Measurements from ENCODE around the gene ACAD8.

DNA sequence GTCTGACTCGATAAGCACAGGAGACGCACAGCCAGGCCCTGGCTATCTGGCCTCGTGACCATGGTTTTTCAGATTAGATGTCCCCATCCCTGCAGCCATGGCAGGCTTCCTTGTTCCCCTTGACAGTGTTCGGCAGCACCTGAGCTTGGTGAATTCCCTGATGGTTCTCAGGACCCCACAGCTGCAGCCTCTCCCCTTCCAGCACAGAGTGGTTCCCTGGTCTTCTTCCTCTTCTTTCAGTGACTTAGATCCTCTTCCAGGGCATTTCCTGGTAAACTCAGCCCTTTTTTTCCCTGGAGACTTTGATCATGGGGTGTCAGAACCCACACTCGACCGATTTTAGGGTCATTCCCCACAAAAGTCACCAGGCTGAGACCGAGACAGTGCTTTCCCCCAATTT, 37.3 kb downstream of the ACAD8 start:
- no peak for TF ChIP-seq EZH2 (optimal IDR thresholded peaks at IDR 0.05; ENCODE audit: low read depth, low read length)
- TF ChIP-seq, protein P1, sequence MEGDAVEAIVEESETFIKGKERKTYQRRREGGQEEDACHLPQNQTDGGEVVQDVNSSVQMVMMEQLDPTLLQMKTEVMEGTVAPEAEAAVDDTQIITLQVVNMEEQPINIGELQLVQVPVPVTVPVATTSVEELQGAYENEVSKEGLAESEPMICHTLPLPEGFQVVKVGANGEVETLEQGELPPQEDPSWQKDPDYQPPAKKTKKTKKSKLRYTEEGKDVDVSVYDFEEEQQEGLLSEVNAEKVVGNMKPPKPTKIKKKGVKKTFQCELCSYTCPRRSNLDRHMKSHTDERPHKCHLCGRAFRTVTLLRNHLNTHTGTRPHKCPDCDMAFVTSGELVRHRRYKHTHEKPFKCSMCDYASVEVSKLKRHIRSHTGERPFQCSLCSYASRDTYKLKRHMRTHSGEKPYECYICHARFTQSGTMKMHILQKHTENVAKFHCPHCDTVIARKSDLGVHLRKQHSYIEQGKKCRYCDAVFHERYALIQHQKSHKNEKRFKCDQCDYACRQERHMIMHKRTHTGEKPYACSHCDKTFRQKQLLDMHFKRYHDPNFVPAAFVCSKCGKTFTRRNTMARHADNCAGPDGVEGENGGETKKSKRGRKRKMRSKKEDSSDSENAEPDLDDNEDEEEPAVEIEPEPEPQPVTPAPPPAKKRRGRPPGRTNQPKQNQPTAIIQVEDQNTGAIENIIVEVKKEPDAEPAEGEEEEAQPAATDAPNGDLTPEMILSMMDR (IDR thresholded peaks at IDR 0.05; ENCODE audit: low read length) = no peak
- no peak for TF ChIP-seq EZH2phosphoT487 (IDR thresholded peaks at IDR 0.05; ENCODE audit: low read length)

Measured in MM.1S (cell line).